Transverse colon (tissue), 4 donors: ENCODE results near the gene AOX1. TPM values are rescaled to one million over a fixed set of nuclear protein-coding genes. Genes with fewer than 3 reads are reported as not detected.

ENCODE experiments used
- DNase-seq: peaks from one replicate; pipeline ENCODE4 v3.0.0-alpha.2; 2019
- H3K27ac ChIP-seq, 4 donors: fragments of 200-600 bp; sonication (generic); 2 replicates each; pipeline ENCODE4 v1.5.1; 2016 to 2018; ENCODE audit warnings: inconsistent platforms in 4 of 4
- H3K27me3 ChIP-seq: fragments of 200-600 bp; sonication (generic); 2 replicates; pipeline ENCODE4 v1.5.1; 2017; ENCODE audit warnings: inconsistent platforms
- H3K36me3 ChIP-seq, 4 donors: fragments of 200-600 bp; sonication (generic); 2 replicates each; pipeline ENCODE4 v1.5.1; 2017 to 2019; ENCODE audit warnings: inconsistent platforms in 4 of 4
- H3K4me1 ChIP-seq, 4 donors: fragments of 200-600 bp; sonication (generic); 2 replicates each; pipeline ENCODE4 v1.5.1; 2017 to 2020; ENCODE audit warnings: inconsistent platforms in 4 of 4
- H3K4me3 ChIP-seq, 4 donors: fragments of 200-600 bp; sonication (generic); 1 replicate in 1 of 4; 2 replicates in 3 of 4; pipeline versions ENCODE4 v1.5.1 to v1.6.1; 2017 to 2019; ENCODE audit warnings: inconsistent platforms in 4 of 4
- H3K9me3 ChIP-seq, 2 donors: fragments of 200-600 bp; sonication (generic); 2 replicates each; pipeline ENCODE4 v1.5.1; 2017 to 2019; ENCODE audit warnings: inconsistent platforms in 2 of 2
- EP300 ChIP-seq: sonication (generic); formaldehyde crosslinking; IDR thresholded peaks from one replicate; pipeline ENCODE4 v1.6.1; 2017; ENCODE audit warnings: antibody characterized with exemption, low read depth
- POLR2A ChIP-seq: fragments of 450-650 bp; IDR thresholded peaks from one replicate; pipeline ENCODE4 v1.6.1; 2016; ENCODE audit warnings: antibody characterized with exemption, mild to moderate bottlenecking, moderate library complexity
- POLR2AphosphoS5 ChIP-seq, 3 donors: sonication (generic); formaldehyde crosslinking; IDR thresholded peaks; one replicate each; pipeline ENCODE4 v1.6.1; 2016; ENCODE audit warnings: antibody characterized with exemption in 3 of 3
- WGBS, 2 donors: methylation state at CpG; one replicate each; pipeline ENCODE4 v1.1.5; 2018; ENCODE audit warnings: low coverage in 1 of 2; 5-methylcytosine and 5-hydroxymethylcytosine counted together
- in situ Hi-C, 4 donors: fragments of 200-750 bp; cut with MboI; loops; one replicate each; pipeline versions ENCODE4 v1.15.0 to v1.15.1; 2017; ENCODE audit warnings: low sequenced_read_pairs in 3 of 4, low pct_ligation_motif_present in 1 of 4, low pct_unique_long_range_greater_than_20kb in 1 of 4
- intact Hi-C: fragments of 100-400 bp; cut with DNase I; formaldehyde crosslinking; loops from one replicate; pipeline ENCODE4 v1.15.1; 2023; ENCODE audit warnings: low total_unique reads
- total RNA-seq, 4 donors: library from RNA; depleted of rRNA; stranded (reverse); fragments of >200 nt; gene quantifications; one replicate each; pipeline ENCODE4 v1.1.0, GENCODE V29; 2016
- TF ChIP-seq, protein P1 (sequence below), 5 experiments: fragments of 200-600 bp in 3 of 5; fragments of 450-650 bp in 2 of 5; sonication (generic) in 3 of 5; IDR thresholded peaks; 1 replicate in 2 of 5; 2 replicates in 3 of 5; pipeline ENCODE4 v1.5.1; 2016 to 2017; ENCODE audit warnings: antibody characterized with exemption in 5 of 5, inconsistent platforms in 3 of 5, mild to moderate bottlenecking in 2 of 5, moderate library complexity in 1 of 5

Gene AOX1
- total RNA-seq, 4 donors from 2014 or later: 12.0 to 28.1 (median 19.0) TPM

DNA sequence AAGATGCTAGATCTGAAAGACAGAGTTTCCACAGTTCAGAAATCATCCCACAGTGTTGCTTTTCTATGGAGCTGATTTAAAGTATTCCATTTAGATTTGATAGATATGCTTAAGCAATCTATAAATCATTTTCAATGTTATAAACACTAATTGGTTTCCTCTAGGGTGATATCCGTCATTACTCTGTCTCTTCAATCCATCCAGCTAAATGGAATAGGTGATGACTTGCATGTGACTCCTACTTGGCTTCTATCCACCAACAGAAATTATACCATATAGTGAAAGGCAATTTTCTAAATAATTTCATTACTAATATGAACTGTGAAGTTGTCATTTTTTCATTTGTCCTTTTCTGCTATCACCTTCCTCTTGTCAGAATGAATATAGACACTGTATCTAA is 84.9 kb downstream of the AOX1 start:
- H3K27ac ChIP-seq: no peak overlapping the region
- H3K36me3 ChIP-seq: no peaks in the 10 kb centered on the region
- 71 to 82% methylated on average over 1 of the region's 1 CpG for WGBS, 2 donors
- intact Hi-C loops (no loop called here), in situ Hi-C loops (no loop called here)
- DNase-seq: no peak
- H3K27me3 ChIP-seq: no peaks in the 10 kb centered on the region
- no peak for TF ChIP-seq POLR2A
- no peak for TF ChIP-seq POLR2AphosphoS5 (IDR thresholded peaks at IDR 0.05)
- TF ChIP-seq EP300: no peak
- no peaks in the 10 kb centered on the region for H3K4me1 ChIP-seq
- H3K4me3 ChIP-seq: no peak overlapping the region
- no peaks in the 10 kb centered on the region for H3K9me3 ChIP-seq

DNA sequence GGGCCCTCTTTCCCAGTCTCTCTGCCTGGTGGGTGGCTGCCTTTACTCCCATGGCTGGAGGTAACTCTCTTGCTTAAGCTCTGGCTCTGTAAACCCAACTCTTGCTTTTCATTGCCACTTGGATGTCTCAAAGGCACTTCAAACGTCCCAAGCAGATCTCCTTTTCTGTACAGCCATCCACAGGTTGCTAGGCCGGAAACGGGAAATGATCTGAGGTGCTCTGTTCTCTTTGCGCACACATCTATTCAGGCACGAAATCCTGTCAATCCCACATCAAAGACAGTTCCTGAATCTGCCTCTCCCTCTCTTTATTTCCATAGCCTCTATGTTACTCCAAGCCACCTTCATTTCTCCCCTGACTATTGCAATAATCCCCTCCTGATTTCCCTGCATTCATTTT is 87.4 kb downstream of the AOX1 start:
- no peaks in the 10 kb centered on the region for H3K4me1 ChIP-seq
- H3K4me3 ChIP-seq: no peak overlapping the region
- WGBS, 2 donors: 78% methylated on average over 5 of the region's 5 CpGs; no CpG with 5 or more reads in 1 of the 2 donors
- no peak for DNase-seq
- in situ Hi-C loops: no loop called here
- no peaks in the 10 kb centered on the region for H3K27me3 ChIP-seq
- no peaks in the 10 kb centered on the region for H3K9me3 ChIP-seq
- no peaks in the 10 kb centered on the region for H3K36me3 ChIP-seq
- TF ChIP-seq POLR2A (no peak), EP300 (no peak), POLR2AphosphoS5 (IDR thresholded peaks at IDR 0.05) (no peak)
- TF ChIP-seq, protein P1, sequence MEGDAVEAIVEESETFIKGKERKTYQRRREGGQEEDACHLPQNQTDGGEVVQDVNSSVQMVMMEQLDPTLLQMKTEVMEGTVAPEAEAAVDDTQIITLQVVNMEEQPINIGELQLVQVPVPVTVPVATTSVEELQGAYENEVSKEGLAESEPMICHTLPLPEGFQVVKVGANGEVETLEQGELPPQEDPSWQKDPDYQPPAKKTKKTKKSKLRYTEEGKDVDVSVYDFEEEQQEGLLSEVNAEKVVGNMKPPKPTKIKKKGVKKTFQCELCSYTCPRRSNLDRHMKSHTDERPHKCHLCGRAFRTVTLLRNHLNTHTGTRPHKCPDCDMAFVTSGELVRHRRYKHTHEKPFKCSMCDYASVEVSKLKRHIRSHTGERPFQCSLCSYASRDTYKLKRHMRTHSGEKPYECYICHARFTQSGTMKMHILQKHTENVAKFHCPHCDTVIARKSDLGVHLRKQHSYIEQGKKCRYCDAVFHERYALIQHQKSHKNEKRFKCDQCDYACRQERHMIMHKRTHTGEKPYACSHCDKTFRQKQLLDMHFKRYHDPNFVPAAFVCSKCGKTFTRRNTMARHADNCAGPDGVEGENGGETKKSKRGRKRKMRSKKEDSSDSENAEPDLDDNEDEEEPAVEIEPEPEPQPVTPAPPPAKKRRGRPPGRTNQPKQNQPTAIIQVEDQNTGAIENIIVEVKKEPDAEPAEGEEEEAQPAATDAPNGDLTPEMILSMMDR (IDR thresholded peaks at IDR 0.05): no peak
- intact Hi-C loops: no loop called here
- H3K27ac ChIP-seq: no peak overlapping the region

DNA sequence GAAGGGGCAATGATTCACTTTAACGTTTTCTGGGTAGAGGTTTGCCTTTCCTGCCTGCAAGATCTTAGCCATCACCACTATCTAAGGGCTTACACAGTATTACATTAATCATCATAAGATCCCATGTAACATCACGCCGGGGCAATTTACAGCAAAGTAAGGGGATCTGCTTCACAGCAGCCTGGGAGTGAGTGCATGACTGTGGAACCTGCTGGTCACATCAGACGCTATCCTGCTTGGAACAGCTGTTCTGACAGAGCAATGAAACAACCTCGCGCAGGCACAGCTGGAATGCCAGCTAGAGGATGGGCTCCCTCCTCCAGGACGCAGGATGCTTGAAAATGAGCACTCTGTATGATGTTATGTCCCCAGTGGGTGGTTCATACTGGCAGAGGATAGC is 89.0 kb downstream of the AOX1 start:
- Histone ChIP-seq H3K36me3 (no peaks in the 10 kb centered on the region), H3K4me3 (no peak overlapping the region), H3K9me3 (no peaks in the 10 kb centered on the region), H3K27me3 (no peaks in the 10 kb centered on the region), H3K27ac (no peak overlapping the region), H3K4me1 (no peaks in the 10 kb centered on the region)
- WGBS, 2 donors: 0 to 74% methylated on average over 1 to 7 of the region's 7 CpGs
- TF ChIP-seq, protein P1 (IDR thresholded peaks at IDR 0.05): no peak
- TF ChIP-seq POLR2A (no peak), POLR2AphosphoS5 (IDR thresholded peaks at IDR 0.05) (no peak), EP300 (no peak)
- intact Hi-C loops: no loop called here
- no peak for DNase-seq
- in situ Hi-C loops: no loop called here

DNA sequence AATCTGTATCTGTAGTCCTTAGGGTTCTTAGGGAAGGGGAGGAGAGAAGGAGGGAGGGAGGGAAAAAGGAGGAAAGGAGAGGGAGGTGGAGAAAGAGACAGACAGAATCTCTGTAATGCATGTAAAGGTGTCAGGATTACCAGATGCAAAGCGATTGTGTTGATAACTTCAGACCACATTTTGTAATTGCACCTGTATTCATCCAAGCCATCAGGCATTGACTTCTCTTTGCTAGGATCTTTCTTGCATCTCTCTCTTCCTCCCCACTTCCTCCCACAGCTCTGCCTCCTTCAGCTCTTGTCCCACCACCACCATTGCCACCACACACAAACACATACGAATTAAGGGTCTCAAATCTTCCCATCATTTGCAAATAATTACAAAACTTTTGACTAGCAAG is 91.4 kb downstream of the AOX1 start:
- Histone ChIP-seq H3K27me3 (no peaks in the 10 kb centered on the region), H3K27ac (no peak overlapping the region), H3K4me3 (no peak overlapping the region), H3K4me1 (no peaks in the 10 kb centered on the region), H3K9me3 (no peaks in the 10 kb centered on the region), H3K36me3 (no peaks in the 10 kb centered on the region)
- no peak for DNase-seq
- in situ Hi-C loops: no loop called here
- WGBS, 2 donors: 72 to 80% methylated on average over 2 of the region's 2 CpGs
- TF ChIP-seq POLR2AphosphoS5 (IDR thresholded peaks at IDR 0.05): no peak
- TF ChIP-seq EP300: no peak
- no peak for TF ChIP-seq POLR2A
- TF ChIP-seq, protein P1 (IDR thresholded peaks at IDR 0.05): no peak
- intact Hi-C loops: no loop called here

DNA sequence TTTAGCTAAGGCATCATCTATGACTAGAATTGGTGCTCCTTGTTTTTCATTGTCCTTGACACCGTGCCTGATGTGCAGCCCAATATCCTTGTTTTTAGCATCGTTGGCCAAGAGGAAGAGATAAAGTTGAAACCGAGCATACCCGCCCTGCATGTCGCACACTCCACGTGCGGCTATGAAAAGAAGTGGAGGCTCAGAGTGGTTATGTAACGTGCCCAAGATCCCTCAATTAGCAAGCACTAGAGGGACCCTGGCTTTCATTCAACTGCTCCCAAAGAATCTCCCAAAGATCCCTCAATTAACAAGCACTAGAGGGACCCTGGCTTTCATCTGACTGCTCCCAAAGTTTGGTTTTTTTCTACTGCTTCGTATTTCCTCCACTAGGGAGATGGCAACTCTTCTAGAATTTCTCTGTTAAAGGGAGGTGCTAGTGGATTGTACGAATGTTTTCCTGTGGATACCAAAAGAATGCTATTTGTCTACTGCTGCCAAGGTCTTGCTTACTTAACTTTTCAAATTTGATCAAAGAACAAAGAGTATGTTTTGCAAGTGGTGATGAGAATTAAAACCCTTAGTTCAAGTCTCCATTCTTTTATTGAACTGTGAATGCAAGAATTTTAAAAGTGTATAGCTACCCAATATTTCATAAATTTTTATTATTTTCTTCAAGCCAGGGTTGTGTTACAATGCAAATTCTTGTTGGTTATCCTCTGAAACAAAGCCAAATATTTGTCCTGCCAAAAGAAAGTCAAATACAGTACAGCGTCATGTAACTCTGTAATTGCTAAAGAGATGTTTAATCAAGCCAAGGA is 92.1 kb downstream of the AOX1 start:
- in situ Hi-C loops (no loop called here), intact Hi-C loops (no loop called here)
- no peak overlapping the region for H3K27ac ChIP-seq
- no peaks in the 10 kb centered on the region for H3K9me3 ChIP-seq
- no peaks in the 10 kb centered on the region for H3K4me1 ChIP-seq
- H3K4me3 ChIP-seq: no peak overlapping the region
- WGBS, 2 donors: 15 to 71% methylated on average over 2 to 11 of the region's 11 CpGs
- no peak for TF ChIP-seq EP300
- TF ChIP-seq, protein P1 (IDR thresholded peaks at IDR 0.05): no peak
- no peak for TF ChIP-seq POLR2A
- H3K36me3 ChIP-seq: no peaks in the 10 kb centered on the region
- no peaks in the 10 kb centered on the region for H3K27me3 ChIP-seq
- no peak for DNase-seq
